ENCODE data around the gene KRT15. TPM values are rescaled to one million over a fixed set of nuclear protein-coding genes. Genes with fewer than 3 reads are reported as not detected.
A peak's percentile ranks its signal among the peaks of the same experiment; 100 is the strongest.

Gene KRT15
- total RNA-seq, 1 donor from 2014 or later: 0.79 TPM

DNA sequence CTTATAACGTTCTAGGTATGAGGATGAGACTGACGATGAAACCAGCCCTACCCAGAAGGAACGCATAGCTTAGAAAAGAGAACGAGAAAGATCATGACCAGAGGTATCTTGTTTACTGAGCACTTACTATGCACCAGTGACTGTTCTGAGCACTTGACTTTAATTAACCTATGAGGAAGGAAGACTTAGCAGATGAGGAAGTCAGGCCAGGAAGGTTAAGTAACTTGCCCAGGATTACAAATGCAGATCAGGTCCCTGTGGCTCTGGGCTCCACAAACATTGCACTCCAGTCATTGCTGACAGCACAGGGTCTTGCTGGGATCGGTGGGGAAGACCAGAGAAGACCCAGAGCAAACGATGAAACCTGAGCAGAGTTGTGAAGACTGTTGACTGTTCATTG lies 20.4 kb downstream of the KRT15 start:
- H3K9ac ChIP-seq (ENCODE audit: low read length): no peak overlapping the region
- H3K27me3 ChIP-seq (ENCODE audit: insufficient read depth, low read length): no peaks in the 10 kb centered on the region
- Mint-ChIP-seq H3K27me3 (ENCODE audit: low read depth, unreplicated experiment) (peaks cover 15% of the 10 kb centered on the region), H3K4me1 (ENCODE audit: low read depth, unreplicated experiment) (peaks cover 19% of the 10 kb centered on the region), H3K9me3 (ENCODE audit: unreplicated experiment) (peaks cover 3% of the 10 kb centered on the region), H3K27ac (ENCODE audit: unreplicated experiment) (no peak overlapping the region), H3K36me3 (ENCODE audit: low read depth, unreplicated experiment) (peaks cover 2% of the 10 kb centered on the region), H3K4me3 (ENCODE audit: unreplicated experiment) (no peak overlapping the region)
- DNase-seq (ENCODE audit: low read depth) (no peak), FAIRE-seq (no peak)
- no peak overlapping the region for H2AFZ ChIP-seq (ENCODE audit: low read depth, low read length)
- H3K36me3 ChIP-seq (ENCODE audit: insufficient read depth, low read length): no peaks in the 10 kb centered on the region
- TF ChIP-seq EZH2 (IDR thresholded peaks at IDR 0.05; ENCODE audit: insufficient read depth, low read length): no peak
- TF ChIP-seq, protein P1, sequence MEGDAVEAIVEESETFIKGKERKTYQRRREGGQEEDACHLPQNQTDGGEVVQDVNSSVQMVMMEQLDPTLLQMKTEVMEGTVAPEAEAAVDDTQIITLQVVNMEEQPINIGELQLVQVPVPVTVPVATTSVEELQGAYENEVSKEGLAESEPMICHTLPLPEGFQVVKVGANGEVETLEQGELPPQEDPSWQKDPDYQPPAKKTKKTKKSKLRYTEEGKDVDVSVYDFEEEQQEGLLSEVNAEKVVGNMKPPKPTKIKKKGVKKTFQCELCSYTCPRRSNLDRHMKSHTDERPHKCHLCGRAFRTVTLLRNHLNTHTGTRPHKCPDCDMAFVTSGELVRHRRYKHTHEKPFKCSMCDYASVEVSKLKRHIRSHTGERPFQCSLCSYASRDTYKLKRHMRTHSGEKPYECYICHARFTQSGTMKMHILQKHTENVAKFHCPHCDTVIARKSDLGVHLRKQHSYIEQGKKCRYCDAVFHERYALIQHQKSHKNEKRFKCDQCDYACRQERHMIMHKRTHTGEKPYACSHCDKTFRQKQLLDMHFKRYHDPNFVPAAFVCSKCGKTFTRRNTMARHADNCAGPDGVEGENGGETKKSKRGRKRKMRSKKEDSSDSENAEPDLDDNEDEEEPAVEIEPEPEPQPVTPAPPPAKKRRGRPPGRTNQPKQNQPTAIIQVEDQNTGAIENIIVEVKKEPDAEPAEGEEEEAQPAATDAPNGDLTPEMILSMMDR (IDR thresholded peaks at IDR 0.05; ENCODE audit: insufficient read depth, low read depth, low read length): no peak
- no peaks in the 10 kb centered on the region for H3K9me3 ChIP-seq (ENCODE audit: insufficient read depth, low read depth, low read length)
- H3K4me2 ChIP-seq (ENCODE audit: low read length): no peak overlapping the region
- no peak overlapping the region for H3K4me3 ChIP-seq (ENCODE audit: insufficient read depth, low read depth, low read length)
- H4K20me1 ChIP-seq (ENCODE audit: insufficient read depth, low read length): no peaks in the 10 kb centered on the region
- peaks cover 24% of the 10 kb centered on the region for H3K4me1 ChIP-seq (ENCODE audit: insufficient read depth, low read length)
- H3K27ac ChIP-seq (ENCODE audit: low read depth, low read length): no peak overlapping the region
- no peaks in the 10 kb centered on the region for H3K79me2 ChIP-seq (ENCODE audit: insufficient read depth, low read length)

DNA sequence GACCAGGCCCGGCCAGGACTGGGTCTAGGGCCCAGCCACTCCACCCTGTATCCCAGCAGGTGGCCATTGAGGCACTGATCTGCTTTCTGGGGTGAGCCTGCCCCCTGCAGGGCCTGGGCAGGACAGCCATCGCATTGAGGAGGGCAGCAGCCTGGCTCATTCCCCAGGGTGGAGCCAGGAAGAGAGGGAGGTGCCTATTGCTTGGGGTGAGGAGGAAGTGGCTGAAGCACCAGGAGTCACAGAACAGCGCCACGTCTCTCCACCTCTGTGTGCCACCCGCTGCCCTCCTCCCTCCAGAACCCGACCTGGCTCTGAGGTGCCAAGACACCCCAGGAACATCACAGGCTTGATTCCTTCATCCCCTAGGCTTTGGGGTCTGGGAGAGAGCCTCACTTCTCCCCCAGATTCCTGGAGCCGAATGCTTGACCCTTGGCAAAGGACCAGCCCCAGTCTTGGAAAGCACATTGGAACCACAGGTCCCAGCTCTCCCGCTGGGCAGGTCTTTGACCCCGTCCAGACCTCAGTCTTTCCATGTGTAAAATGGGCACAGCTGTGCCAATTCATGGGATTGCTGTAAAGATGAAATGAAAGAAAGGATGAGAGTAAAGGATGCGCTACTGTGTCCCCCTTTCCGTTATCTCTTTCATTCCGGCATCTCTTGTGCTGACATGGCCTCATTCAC lies 21.7 kb downstream of the KRT15 start:
- peaks cover 3% of the 10 kb centered on the region for H3K9me3 Mint-ChIP-seq (ENCODE audit: unreplicated experiment)
- Histone ChIP-seq H3K4me1 (ENCODE audit: insufficient read depth, low read length) (peaks cover 30% of the 10 kb centered on the region), H3K27ac (ENCODE audit: low read depth, low read length) (no peak overlapping the region), H3K9me3 (ENCODE audit: insufficient read depth, low read depth, low read length) (no peaks in the 10 kb centered on the region), H3K9ac (ENCODE audit: low read length) (no peak overlapping the region), H3K79me2 (ENCODE audit: insufficient read depth, low read length) (no peaks in the 10 kb centered on the region), H3K4me2 (ENCODE audit: low read length) (peak overlapping the region; percentile 3), H3K27me3 (ENCODE audit: insufficient read depth, low read length) (no peaks in the 10 kb centered on the region), H2AFZ (ENCODE audit: low read depth, low read length) (peak overlapping the region; percentile 44), H3K36me3 (ENCODE audit: insufficient read depth, low read length) (no peaks in the 10 kb centered on the region), H3K4me3 (ENCODE audit: insufficient read depth, low read depth, low read length) (no peak overlapping the region), H4K20me1 (ENCODE audit: insufficient read depth, low read length) (no peaks in the 10 kb centered on the region)
- DNase-seq (ENCODE audit: low read depth) (peak; percentile 73), FAIRE-seq (peak; percentile 49)
- H3K36me3 Mint-ChIP-seq (ENCODE audit: low read depth, unreplicated experiment): no peaks in the 10 kb centered on the region
- no peak overlapping the region for H3K27ac Mint-ChIP-seq (ENCODE audit: unreplicated experiment)
- TF ChIP-seq, protein P1 (IDR thresholded peaks at IDR 0.05; ENCODE audit: insufficient read depth, low read depth, low read length): peak; percentile 39
- TF ChIP-seq EZH2 (IDR thresholded peaks at IDR 0.05; ENCODE audit: insufficient read depth, low read length): no peak
- H3K27me3 Mint-ChIP-seq (ENCODE audit: low read depth, unreplicated experiment): peaks cover 5% of the 10 kb centered on the region
- no peak overlapping the region for H3K4me3 Mint-ChIP-seq (ENCODE audit: unreplicated experiment)
- H3K4me1 Mint-ChIP-seq (ENCODE audit: low read depth, unreplicated experiment): peaks cover 20% of the 10 kb centered on the region

- H3K27ac Mint-ChIP-seq (ENCODE audit: unreplicated experiment): peak overlapping the region; percentile 72
- Histone ChIP-seq H3K27ac (ENCODE audit: low read depth, low read length) (no peak overlapping the region), H3K4me3 (ENCODE audit: insufficient read depth, low read depth, low read length) (no peak overlapping the region), H3K4me2 (ENCODE audit: low read length) (peak overlapping the region; percentile 5), H3K4me1 (ENCODE audit: insufficient read depth, low read length) (peaks cover 20% of the 10 kb centered on the region), H3K27me3 (ENCODE audit: insufficient read depth, low read length) (no peaks in the 10 kb centered on the region), H3K9ac (ENCODE audit: low read length) (no peak overlapping the region), H4K20me1 (ENCODE audit: insufficient read depth, low read length) (no peaks in the 10 kb centered on the region), H3K79me2 (ENCODE audit: insufficient read depth, low read length) (no peaks in the 10 kb centered on the region), H3K36me3 (ENCODE audit: insufficient read depth, low read length) (no peaks in the 10 kb centered on the region), H2AFZ (ENCODE audit: low read depth, low read length) (no peak overlapping the region), H3K9me3 (ENCODE audit: insufficient read depth, low read depth, low read length) (no peaks in the 10 kb centered on the region)
- peaks cover 20% of the 10 kb centered on the region for H3K27me3 Mint-ChIP-seq (ENCODE audit: low read depth, unreplicated experiment)
- H3K4me3 Mint-ChIP-seq (ENCODE audit: unreplicated experiment): no peak overlapping the region
- TF ChIP-seq, protein P1 (IDR thresholded peaks at IDR 0.05; ENCODE audit: insufficient read depth, low read depth, low read length): no peak
- TF ChIP-seq EZH2 (IDR thresholded peaks at IDR 0.05; ENCODE audit: insufficient read depth, low read length): no peak
- no peaks in the 10 kb centered on the region for H3K36me3 Mint-ChIP-seq (ENCODE audit: low read depth, unreplicated experiment)
- no peak for FAIRE-seq
- peaks cover 14% of the 10 kb centered on the region for H3K4me1 Mint-ChIP-seq (ENCODE audit: low read depth, unreplicated experiment)
- H3K9me3 Mint-ChIP-seq (ENCODE audit: unreplicated experiment): peaks cover 3% of the 10 kb centered on the region
- DNase-seq (ENCODE audit: low read depth): peak; percentile 25
These were observed 24.2 kb downstream of the KRT15 start for GRCh38 chr17:41494524-41494923.

Measured in astrocyte (in vitro differentiated cells and primary cell).